GM12801 (cell line): ENCODE measurements around the gene C9orf50.

ENCODE experiments used
- CTCF ChIP-seq: IDR thresholded peaks from one replicate; pipeline ENCODE4 v1.5.1; 2011; ENCODE audit warnings: control low read depth; ENCODE audit not compliant: insufficient read length; ENCODE audit errors: extremely low read depth

The C9orf50 gene, protein sequence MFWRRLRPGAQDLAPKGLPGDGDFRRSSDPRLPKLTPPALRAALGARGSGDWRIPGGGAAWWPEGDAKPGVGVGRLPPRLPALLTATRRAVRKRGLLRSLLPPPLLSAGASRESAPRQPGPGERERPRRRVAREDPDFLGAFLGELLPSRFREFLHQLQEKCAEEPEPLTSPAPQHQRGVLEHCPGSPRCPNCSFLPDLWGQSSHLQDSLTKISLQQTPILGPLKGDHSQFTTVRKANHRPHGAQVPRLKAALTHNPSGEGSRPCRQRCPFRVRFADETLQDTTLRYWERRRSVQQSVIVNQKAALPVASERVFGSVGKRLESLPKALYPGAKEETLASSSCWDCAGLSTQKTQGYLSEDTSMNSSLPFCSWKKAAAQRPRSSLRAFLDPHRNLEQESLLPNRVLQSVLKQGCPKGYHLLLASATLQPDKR

GRCh38 chr9:129620669-129621295, at the start of gene C9orf50:
TSS of gene C9orf50 (minus strand) at chr9:129621101. CDS start at chr9:129620574, 527 bp downstream.
- no peak for TF ChIP-seq CTCF

DNA sequence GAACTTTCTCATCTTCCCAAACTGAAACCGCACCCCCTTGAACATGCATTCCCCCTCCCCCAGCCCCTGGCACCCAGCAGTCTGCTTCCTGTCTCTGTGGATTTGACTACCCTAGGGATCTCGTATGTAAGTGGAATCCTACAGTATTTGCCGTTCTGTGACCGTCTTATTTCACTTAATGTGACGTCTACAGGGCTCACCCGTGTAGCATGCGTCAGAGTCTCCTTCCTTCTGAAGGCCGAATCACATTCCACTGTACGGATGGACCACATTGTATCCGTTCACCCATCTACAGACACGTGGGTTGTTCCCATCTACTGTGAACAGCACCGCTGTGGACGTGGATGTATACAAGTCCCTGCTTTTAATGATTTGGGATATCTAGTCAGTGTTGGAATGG, 49.0 kb upstream of the C9orf50 start:
- no peak for TF ChIP-seq CTCF

DNA sequence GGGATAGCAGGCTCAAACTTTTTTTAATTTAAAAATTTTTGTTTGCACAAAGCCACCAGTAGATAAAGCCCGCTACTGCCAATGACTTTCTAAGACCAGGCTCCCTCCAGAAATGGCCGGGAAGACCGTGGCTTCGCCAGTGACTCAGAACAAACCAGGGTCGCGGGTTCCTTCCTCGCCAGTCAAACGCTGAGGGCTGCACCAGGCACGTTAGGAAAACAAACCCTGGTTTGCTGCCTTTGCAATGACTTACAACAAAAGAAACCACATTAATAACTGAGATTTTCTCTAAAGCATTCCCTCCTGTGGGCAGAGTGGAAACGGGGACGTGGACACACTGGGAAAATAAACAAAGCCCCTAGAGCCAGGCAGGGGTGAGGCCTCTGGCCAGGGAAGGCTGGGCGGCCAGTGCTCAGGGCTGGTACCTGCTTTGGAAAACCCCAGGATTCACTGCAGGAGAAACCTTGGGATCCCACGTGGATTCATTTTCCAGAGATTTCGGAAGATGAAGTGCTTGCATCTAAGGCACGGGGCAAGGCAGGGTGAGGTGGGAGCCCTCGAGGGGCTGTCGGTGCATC, 48.3 kb upstream of the C9orf50 start:
- no peak for TF ChIP-seq CTCF

DNA sequence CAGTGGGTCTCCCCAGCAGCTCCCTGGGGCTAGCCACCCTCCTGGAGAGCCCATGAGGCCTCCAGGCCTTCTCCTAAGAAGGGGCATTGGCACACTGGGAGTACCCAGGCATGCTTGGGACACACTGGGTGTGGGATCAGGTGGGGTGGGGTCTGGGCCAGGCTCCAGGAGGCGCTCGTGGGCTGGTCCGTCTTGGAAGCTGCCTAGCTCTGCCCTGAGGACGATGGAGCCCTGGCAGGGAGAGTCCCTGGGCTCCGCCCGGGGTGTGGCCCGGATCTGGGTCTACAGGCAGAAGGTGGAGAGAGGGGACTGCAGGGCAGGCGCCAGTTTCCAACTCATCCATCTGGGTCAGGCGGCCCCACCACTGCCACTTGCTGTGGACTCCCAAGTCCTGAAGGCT, 46.9 kb upstream of the C9orf50 start:
- TF ChIP-seq CTCF, result no peak

DNA sequence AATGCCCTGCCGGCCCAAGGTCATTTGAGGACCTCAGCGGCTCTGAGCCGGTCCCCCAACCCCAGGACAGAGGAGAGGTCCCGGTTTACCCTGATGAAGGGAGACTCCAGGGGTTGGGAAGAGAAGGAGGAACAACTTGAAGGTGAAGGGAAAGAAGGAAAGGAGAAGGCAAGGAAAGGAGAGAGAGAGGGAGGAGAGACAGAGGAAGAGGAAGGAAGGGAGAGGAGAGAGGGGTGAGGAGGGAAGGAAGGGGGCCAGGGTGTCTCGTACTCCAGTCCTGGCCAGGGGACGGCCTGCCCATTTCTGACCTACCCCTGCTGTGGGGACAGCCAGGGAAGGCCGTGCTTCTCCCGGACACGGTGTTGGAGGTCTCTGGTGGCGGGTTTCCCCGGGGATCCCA, 46.5 kb upstream of the C9orf50 start:
- TF ChIP-seq CTCF, result no peak

DNA sequence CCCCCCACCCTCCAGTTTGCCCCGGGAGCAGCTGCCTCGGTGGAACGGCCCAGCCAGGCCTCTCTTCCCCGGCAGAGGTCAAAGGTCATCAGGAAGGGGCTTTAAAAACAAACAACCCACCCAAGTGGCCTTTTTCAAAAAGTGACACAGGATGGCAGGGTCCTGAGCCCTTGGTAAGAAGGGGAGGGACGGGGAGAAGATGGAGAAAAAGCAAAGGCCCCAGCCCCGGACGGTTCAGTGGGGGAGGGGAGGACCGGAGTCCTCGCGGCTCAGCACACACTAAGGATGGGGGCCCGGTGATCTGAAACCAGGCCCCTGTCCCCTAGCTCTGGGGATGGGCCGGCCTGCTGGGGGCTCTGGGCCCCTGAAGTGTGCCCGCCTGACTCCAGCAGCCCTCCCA, 45.7 kb upstream of the C9orf50 start:
- no peak for TF ChIP-seq CTCF

DNA sequence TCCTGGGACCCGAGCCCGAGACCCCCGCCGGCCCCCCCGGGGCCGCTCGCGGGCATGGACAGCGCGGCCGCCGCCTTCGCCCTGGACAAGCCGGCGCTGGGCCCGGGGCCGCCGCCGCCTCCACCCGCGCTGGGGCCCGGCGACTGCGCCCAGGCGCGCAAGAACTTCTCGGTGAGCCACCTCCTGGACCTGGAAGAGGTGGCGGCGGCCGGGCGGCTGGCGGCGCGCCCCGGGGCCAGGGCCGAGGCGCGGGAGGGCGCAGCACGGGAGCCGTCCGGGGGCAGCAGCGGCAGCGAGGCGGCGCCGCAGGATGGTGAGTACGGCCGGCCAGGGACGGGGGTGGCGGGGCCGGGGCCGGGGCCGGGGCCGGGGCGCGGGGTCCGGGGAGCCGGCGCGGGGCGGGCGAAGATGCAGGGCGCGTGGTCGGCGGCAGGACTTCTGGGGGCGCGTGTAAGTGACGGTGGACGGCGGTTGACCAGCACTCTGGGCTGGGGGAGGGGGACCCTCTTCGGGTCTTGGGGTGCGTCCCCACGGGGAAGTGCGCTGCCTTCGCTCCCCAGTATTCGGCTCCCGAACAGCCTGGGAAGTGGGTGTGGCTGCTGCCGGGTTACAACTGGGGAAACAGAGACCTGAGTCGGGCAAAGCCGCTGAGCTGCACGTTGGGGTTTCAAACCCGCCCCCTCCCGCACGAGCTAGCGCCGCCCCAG, 45.1 kb upstream of the C9orf50 start:
- TF ChIP-seq CTCF, result no peak
